Myocyte (in vitro differentiated cells): ENCODE data around the gene TRIM6. TPM values are rescaled to one million over a fixed set of nuclear protein-coding genes. Genes with fewer than 3 reads are reported as not detected.
"Not testable (repeated sequence)": the region's sequence is repeated elsewhere in the genome, so short reads cannot be mapped to it uniquely, and the experiment has no call there.

Experiments
- DNase-seq: peaks from one replicate; pipeline ENCODE4 v3.0.0-alpha.2; 2012; ENCODE audit warnings: low read depth
- total RNA-seq: library from RNA; depleted of rRNA; stranded (reverse); fragments of >200 nt; gene quantifications from 2 replicates; pipeline ENCODE4 v1.2.3, GENCODE V29; 2014

TRIM6 gene
- total RNA-seq, 1 donor from 2014 or later: 0.40 TPM

GRCh38 chr11:5604896-5605295, 8.5 kb downstream of the TRIM6 start:
- no peak for DNase-seq

DNA sequence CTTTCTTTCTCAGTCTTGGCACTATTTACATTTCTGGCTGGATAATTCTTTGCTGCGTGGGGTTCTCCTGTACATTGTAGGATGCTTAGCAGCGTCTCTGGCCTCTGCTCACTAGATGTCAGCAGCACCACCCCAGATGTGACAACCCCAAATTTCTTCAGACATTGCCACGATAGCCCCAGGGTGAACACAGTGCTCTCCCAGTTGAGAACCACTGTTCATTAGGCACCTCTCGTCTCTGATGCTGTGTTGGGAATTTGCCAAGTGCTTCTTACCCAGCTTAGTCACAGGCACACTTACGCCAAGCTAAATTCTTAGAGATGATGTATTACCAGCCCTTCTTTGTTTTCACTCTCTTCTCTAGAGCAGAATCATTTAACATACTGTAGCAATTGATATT, 9.4 kb downstream of the TRIM6 start:
- peak; percentile 64 for DNase-seq

- DNase-seq: no peak
These were observed 12.4 kb downstream of the TRIM6 start for GRCh38 chr11:5608808-5609207.

DNA sequence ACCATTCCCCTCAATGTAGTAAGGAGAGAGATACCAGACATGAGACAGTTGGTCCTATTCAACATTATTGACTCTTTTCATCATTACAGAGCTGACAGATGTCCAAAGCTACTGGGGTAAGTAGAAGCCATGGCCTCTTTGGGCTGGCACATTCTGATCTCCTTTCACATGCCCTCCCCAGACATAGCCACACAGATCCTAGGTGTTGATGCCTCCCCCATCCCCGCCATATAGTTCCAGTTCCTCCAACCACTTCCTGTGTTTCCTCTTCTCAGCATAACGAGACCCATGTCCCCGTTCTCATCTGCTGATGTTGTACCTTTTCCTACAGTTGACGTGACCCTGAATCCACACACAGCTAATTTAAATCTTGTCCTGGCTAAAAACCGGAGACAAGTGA, 14.0 kb downstream of the TRIM6 start:
- DNase-seq: no peak

GRCh38 chr11:5611627-5612026, 15.2 kb downstream of the TRIM6 start:
- DNase-seq: no peak

GRCh38 chr11:5618807-5619206, 22.4 kb downstream of the TRIM6 start:
- DNase-seq: no peak

- peak; percentile 54 for DNase-seq
These were observed 24.4 kb downstream of the TRIM6 start for GRCh38 chr11:5620651-5621521.

- no peak for DNase-seq
These were observed 25.1 kb downstream of the TRIM6 start for GRCh38 chr11:5621580-5621979.

- no peak for DNase-seq
These were observed 26.4 kb downstream of the TRIM6 start for GRCh38 chr11:5622802-5623201.

GRCh38 chr11:5624489-5625279, 28.2 kb downstream of the TRIM6 start, which contains the start of gene TRIM34:
Gene TRIM34, plus strand, starts transcription at chr11:5625001. Its CDS starts 7,331 bp downstream, at chr11:5632332.
- peak; percentile 59 for DNase-seq

DNA sequence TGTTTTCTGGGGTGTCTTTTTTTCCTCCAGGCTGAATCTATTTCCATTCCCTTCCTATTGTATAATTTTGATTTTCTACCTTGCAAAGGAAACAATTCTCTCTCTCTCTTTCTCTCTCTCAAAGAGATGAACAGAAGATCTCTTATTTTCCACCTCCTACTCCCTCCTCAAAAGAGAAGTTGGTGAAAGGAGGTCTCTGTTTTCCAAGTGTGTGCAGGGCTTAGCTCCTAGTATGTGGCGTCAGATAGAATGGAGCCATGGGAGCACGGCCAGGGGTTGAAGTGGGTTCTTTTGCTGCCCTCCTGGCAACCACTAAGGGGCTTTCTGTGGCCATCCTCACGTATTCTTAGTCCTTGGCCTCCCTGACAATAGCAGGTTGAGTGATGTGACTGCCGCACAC, 28.8 kb downstream of the TRIM6 start:
- no peak for DNase-seq

DNA sequence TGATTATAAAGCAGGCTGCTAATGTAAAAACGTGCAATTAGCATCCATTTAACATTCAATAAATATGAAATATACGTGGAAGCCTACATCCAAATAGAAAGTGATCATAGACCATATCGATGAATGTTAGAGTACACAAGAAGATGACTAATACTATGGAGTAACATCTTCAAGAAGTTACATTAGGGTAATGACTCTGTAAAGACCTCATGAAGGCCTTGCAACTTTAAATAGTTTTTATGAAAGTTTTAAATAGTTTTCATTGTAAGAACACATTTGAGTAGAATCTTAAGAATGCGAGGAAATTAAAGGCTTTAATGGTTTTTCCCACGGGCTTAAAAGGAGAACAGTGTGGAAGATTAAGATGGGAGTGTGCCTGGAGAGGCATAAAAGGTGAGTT, 29.8 kb downstream of the TRIM6 start:
- no peak for DNase-seq

- no peak for DNase-seq
These were observed 35.0 kb downstream of the TRIM6 start for GRCh38 chr11:5631417-5631816.

- peak; percentile 22 for DNase-seq
These were observed 35.7 kb downstream of the TRIM6 start for GRCh38 chr11:5631969-5632635.

DNA sequence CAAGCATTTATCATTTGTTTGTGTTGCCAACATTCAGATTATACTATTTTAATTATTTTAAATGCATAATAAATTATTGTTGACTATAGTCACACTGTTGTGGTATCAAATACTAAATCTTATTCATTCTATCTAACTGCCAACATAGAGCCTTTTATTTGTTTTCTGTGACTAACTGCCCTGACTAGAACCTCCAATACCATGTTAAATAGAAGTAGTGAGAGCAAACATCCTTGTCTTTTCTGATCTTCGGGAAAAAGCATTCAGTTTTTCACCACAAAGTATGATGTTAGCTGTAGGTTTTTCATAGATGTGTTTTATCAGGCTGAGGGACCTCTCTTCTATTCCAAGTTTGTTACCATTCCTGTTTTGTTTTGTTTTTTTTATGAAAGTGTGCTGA, 43.5 kb downstream of the TRIM6 start:
- DNase-seq: no peak

DNA sequence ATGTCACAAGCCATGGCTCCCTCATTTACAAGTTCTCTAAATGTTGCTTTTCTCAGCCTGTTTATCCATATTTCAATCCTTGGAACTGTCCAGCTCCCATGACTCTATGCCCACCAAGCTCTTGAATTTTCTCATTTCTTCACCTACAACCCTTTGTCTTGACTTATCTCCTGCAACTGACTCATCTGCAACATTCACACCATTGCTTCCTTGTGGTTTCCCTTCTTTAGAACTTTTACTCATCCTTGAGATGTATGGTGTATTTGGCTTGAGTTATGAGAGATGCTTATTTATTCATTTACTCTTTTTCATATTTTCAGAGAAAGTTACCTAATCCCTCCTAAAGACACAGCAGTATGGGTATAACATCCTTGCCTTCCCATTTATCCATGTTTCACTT, 47.1 kb downstream of the TRIM6 start:
- no peak for DNase-seq

- DNase-seq: no peak
These were observed 49.7 kb downstream of the TRIM6 start for GRCh38 chr11:5646139-5646538.

- DNase-seq: no peak
These were observed 59.0 kb downstream of the TRIM6 start for GRCh38 chr11:5655474-5655873.

- not testable (repeated sequence) for DNase-seq
These were observed 60.5 kb downstream of the TRIM6 start for GRCh38 chr11:5656956-5657355.

DNA sequence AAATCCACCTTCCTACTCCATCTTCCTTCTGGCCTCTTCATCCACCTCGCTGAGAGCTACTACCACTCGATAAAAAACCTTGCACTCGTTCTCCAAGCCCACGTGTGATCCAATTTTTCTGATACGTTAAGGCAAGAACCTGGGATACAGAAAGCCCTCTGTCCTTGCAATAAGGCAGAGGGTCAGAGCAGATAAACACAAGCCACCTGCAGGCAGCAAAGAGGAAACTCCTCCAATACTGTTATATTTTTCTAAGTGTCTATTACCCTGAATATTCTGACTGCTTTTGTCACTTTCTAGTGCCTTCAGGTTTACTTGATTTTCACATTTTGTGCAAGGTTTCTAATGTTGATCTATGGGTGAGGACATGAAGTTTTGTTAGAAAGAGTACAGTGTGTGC, 61.9 kb downstream of the TRIM6 start:
- DNase-seq: no peak
